Stimulated activated CD4-positive, alpha-beta T cell treated with anti-CD3 and anti-CD28 coated beads, TNF-alpha, amount 100 ng/mL, for 4 hours (primary cell): Measurements from ENCODE around the gene RYR3.

ENCODE experiments used
- DNase-seq, 3 experiments: peaks; one replicate each; pipeline ENCODE4 v3.0.0-alpha.2; 2020; ENCODE audit warnings: low read depth in 3 of 3

RYR3 gene

GRCh38 chr15:33700695-33701303, 390.0 kb downstream of the RYR3 start:
- DNase-seq: peak; percentile 22 to 33 (median 26)

- no peak for DNase-seq
These were observed 390.5 kb downstream of the RYR3 start for GRCh38 chr15:33701304-33701696.

GRCh38 chr15:33706173-33706572, 395.4 kb downstream of the RYR3 start:
- DNase-seq: no peak

GRCh38 chr15:33710748-33711147, 400.0 kb downstream of the RYR3 start:
- no peak for DNase-seq

GRCh38 chr15:33716025-33716424, 405.3 kb downstream of the RYR3 start:
- DNase-seq: no peak

- no peak for DNase-seq
These were observed 410.2 kb downstream of the RYR3 start for GRCh38 chr15:33720952-33721351.

- DNase-seq: no peak
These were observed 411.4 kb downstream of the RYR3 start for GRCh38 chr15:33722005-33722672.

GRCh38 chr15:33722673-33723015, 411.9 kb downstream of the RYR3 start:
- no peak for DNase-seq

GRCh38 chr15:33724321-33725036, 413.7 kb downstream of the RYR3 start:
- no peak for DNase-seq

GRCh38 chr15:33729653-33730052, 418.9 kb downstream of the RYR3 start:
- no peak for DNase-seq

- DNase-seq: no peak
These were observed 420.0 kb downstream of the RYR3 start for GRCh38 chr15:33730815-33731214.

GRCh38 chr15:33735143-33735542, 424.4 kb downstream of the RYR3 start:
- DNase-seq: no peak

- DNase-seq: no peak
These were observed 425.0 kb downstream of the RYR3 start for GRCh38 chr15:33735637-33736247.

- no peak for DNase-seq
These were observed 427.2 kb downstream of the RYR3 start for GRCh38 chr15:33737687-33738601.

GRCh38 chr15:33738941-33739664, 428.3 kb downstream of the RYR3 start:
- no peak for DNase-seq

- DNase-seq: no peak
These were observed 431.5 kb downstream of the RYR3 start for GRCh38 chr15:33742306-33742705.

GRCh38 chr15:33742800-33743199, 432.0 kb downstream of the RYR3 start:
- DNase-seq: no peak

- no peak for DNase-seq
These were observed 435.4 kb downstream of the RYR3 start for GRCh38 chr15:33746203-33746602.

- DNase-seq: no peak
These were observed 442.2 kb downstream of the RYR3 start for GRCh38 chr15:33753012-33753411.

GRCh38 chr15:33754242-33754641, 443.5 kb downstream of the RYR3 start:
- DNase-seq: no peak

- no peak for DNase-seq
These were observed 446.2 kb downstream of the RYR3 start for GRCh38 chr15:33756961-33757360.
